ENCODE data around the gene BHLHA15.
"Not testable (repeated sequence)": the region's sequence is repeated elsewhere in the genome, so short reads cannot be mapped to it uniquely, and the experiment has no call there.

Gene BHLHA15

DNA sequence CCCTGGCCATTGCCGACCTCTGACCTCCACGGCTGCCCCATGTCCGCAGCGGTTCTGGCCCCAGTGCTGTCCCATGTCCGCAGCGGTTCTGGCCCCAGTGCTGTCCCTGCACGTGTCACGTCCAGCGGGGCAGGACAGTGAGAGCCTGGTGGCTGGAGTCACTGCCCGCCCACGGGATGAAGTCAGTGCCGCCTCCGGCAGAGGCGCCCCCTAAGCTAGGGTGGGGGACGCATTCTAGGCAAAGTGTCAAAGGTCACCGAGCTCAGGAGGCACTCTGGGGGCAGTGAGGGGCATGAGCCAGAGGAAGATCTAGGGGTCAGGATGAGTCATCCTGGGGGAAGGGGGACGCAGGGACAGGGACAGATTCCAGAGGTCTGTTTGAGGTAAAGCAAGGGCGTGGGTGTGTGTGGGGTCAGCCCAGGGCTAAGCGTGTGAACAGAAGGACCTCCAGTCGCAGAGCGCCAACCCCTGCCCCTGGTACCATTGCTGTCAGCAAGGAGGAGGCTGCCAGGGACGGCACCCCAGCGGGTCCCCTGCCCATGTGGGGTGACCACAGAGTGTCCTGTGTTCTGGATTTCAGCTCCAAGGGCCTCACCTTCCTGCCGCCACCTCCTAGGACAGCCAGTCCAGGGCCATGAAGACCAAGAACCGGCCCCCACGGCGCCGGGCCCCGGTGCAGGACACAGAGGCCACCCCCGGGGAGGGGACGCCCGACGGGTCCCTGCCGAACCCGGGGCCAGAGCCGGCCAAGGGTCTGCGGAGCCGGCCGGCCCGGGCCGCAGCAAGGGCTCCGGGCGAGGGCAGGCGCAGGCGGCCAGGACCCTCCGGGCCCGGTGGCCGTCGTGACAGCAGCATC, 665 bp downstream of the BHLHA15 start:
- DNase-seq: no peak

DNA sequence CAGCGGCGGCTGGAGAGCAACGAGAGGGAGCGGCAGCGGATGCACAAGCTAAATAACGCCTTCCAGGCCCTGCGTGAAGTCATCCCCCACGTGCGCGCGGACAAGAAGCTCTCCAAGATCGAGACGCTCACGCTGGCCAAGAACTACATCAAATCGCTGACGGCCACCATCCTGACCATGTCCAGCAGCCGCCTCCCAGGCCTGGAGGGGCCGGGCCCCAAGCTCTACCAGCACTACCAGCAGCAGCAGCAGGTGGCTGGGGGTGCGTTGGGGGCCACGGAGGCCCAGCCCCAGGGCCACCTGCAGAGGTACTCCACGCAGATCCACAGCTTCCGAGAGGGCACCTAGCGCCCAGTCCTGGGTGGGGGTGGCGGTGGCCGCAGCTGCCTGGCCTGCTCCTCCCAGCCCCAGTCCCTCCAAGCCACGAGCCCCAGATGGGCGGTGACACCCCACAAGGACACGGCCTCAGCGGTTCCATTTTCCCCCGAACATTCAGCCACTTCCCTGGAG, 1.3 kb downstream of the BHLHA15 start:
- no peak for DNase-seq

DNA sequence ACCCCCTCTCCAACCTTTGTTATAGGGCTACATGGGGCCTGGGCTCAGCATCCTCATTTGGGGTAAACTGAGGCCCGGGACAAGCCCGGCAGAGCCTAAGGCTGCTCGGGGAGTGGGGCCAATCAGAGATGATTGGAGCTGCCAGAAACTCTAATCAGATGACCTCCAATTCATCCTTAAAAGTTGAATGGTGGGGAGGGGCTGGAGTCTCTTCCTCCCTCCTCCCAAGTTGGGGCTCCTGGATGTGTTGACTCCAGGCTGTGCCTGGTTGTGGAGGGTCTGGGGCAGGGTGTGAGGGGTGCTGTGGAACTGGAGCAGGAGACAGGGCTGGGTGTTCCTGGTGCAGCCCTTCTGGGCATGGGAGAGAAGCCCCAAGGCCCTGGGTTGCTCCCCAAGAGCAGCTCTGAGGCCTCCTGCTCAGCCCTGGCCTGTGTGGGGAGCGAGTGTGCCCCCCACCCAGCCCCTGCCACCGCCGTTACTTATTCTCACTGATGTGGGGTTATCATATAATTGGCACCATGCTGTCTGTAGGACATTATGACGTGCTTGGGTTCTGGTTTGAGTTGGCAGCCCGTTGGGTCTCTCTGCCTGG, 2.2 kb downstream of the BHLHA15 start:
- no peak for DNase-seq

DNA sequence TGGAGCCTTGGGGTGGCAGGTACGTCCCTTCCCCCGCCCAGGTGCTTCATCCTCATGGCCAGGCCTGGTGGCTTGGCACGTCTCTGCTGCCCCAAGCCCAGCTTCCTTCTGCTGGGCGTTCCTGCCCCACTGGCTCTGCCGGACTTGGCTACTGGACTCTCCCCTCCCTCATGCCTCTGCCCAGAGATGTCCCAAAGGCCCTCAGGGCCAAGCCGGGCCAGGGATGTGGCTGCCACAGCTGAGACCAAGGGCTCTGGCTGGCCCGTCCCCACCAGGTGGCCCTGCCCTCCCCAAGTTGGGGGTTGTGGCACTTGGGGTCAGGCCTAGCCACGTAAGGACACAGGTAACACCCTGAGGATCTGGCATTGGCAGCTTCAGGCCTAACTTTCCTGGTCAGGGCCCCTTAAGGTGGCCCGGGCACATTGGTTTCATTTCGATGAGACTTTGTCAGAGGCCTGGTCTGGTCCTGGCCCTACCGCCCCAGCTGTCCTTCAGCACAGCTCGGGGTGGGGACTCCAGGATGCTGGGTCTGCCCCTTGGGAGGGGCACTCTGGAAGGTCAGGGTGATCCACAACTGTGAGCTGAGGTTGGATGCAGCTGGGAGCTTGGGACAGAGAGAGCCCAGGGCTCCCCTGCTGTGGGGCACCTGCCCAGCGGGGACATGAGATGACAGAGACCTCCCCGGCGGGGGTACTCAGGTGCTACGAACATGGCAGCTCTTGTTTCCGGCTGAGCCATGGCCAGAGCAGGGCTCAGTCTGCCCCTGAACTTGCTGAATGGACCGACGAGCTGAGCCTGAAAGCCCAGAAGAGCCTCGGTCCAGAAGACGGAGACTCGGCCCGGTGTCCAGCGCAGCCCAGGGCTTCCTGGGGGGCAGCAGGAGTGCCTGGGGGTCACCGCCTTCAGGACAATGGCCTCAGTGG, 2.9 kb downstream of the BHLHA15 start:
- DNase-seq: no peak

DNA sequence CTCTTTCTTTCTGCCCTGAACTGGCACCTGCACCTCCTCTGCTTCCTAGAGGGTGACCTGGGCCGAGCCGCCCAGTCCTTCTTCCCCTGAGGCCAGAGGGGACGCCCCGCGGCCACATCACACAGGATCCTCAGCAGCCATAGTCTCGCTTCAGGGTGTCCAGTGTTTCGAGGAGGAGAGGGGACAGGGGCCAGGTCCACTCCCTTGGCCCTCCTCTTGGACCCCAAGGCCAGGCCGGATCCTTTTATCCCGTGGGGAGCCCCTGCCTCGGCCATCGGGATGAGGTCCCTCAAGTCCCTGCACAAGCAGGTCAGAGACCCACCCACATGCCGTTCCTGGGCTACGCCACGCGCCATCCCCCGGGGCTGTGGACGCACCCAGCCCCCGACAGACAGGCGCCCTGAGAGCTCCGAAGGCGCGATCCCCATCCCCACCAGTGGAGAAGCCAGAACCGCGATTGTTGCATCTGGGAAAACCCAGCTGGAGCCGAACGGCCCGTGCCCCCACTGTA, 3.6 kb downstream of the BHLHA15 start:
- DNase-seq: no peak

DNA sequence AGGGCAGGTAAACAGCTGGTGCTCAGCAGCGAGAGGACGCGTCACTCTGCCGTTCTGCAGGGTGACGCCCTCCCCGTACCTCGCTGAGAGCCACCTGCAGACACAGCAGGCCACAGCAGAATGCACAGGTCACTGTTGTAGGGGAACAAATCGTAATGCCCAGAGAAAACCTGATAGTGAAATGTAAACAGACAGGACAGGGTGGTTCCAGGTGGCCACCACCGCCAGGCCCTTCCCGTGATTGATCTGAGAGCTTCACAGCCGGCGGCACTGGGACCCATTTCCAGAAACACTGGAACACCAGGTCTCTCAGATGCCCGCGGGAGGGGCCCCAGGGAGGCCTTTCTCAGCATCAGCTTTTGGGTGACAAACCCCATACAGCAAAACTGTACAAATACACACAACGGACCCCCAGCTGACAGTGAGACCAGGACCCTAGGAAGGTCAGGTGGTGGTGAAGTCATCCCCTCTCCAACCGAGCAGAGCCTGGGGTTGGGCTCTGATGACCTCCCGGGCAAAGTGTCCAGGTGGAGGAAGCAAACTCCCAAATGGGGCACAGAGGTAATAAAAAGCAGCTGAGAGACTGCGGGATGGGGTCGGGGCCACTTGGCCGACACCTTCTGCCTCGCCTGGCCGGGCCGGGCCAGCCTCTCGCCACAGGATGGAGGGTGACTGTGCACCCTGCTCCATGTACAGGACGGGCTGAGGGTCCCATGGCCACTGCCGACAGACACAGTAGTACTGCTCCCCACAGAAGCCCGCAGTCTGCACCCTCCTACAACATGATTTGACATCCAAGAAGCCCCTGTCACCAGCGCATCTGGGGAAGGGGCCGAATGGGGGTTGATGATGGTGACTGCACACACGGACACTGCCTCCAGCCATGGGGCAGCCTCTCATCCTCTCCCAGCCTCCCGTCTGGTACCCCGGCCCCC, 4.6 kb downstream of the BHLHA15 start:
- no peak for DNase-seq

DNA sequence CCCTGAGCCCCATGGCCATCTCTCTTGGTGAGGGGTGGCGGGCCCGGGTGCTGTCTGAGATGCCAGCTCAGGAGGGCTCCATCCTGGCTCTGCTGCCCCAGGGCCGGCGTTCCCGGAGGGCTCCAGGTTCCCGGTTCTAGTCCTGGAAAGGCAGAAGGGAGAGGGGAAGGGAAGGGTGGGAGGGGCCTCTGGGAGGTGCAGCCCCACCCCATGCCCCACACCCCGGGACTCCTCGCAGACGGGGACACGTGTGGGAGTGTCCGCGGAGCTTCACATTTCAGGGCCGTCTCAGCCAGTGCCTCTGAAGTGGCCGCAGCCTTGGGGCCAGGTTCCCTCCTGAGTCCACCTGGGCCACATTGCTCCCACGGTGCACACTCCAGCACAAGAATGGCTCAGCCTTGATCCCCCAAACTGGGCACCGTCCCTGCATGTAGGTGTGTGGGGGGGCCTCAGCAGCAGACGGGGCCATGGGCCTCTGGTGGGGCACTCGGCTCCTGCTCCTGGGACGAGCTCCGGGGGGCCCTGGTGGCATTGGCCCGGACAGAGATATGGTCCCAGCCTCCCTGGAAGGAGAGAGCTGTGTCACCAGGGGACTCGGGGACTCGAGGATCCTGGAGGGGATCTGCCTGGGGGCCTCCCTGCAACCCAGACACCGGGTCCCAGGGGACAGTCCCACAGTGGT, 5.8 kb downstream of the BHLHA15 start:
- DNase-seq: no peak

DNA sequence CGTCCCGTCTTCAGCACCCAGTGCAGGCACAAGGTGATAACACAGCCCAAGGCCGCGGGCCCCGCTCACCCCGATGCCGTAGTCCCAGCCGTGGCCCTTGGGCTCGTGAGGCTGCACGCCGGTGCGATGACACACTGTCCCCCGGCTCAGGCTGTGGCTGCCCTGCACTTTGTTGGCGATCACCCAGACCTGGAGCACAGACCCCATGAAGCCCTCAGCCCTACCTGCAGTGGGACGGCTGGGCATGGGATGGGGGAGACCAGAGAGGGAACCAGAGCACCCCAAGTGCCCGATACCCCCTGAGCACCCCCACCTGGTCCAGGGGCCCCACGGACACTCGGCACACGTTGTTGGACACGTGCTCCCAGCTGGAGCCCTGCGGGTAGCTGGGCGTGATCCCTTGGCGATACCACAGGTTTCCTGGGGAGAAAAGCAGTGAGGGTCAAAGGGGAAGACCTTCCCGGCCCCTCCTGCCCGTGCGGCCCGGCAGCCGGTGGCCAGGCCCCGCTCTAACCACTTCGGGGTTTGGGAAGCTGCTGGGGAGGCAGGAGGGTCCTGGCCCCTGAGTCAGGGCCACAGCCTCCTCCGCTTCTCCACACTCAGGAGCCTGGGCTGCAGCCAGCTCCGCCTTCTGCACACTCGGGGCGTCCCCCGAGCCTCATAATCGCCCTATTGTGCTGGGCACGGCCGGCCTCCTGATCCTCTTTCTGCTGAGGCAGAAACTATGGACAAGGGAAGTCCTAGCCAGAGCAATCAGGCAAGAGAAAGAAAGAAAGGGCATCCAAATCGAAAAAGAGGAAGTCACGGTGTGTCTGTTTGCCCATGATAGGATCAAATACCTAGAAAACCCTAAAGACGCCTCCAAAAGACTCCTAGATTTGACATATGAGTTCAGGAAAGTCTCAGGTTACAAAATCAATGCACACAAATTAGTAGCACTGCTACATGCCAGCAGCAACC, 6.7 kb downstream of the BHLHA15 start:
- no peak for DNase-seq

DNA sequence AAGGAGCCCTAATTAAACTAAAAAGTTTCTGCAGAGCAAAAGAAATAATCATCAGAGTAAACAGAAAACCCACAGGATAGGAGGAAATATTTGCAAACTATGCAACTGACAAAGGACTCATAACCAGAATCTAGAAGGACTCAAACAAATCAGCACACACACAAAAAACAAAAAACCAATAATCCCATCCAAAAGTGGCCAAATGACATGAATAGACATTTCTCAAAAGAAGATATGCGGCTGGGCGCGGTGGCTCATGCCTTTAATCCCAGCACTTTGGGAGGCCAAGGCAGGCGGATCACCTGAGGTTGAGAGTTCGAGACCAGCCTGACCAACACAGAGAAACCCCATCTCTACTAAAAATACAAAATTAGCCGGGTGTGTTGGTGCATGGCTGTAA, 8.1 kb downstream of the BHLHA15 start:
- DNase-seq: not testable (repeated sequence)

DNA sequence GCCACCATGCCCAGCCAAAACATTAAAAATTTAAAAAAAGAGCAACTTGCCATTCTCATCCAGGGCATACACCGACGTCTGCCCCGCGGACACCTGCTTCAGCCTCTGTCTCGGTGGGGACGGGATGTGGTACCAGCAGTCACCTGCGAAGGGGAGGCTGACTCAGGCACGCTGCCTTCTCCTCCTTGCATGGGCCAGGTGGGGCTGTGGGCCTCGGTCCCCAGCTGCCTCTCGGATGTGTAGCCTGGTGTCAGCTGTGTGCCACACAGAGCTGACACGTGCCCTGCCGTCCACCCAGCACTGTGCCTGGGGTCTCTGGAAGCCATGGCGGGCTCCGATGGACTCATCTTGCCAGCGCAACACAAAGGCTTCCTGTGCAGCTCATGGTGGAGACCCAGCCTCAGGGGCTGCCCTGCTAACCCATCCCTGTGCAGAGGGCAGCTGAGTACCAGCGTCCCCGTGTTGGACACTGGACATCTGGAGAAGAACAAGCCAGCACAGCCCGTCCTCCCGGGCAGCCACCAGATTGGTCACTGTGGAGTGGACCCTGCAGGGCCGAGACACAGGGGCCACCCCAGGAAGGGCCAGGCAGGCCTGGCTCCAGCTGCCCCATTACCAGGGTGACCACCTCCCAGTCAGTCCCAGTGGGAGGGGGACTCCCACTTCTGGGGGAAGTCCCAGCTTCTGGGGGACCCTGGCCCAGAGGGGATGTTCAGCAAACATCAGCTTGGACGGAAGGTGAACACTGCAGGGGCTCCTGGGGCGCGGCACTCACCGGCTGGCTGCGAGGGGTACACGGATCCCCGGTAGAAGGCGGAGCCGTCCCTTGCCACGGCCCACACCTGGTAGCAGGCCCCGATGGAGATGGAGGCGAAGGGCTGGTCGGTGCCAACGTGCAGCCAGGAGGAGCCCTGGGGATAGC, 10.6 kb downstream of the BHLHA15 start:
- DNase-seq: no peak

DNA sequence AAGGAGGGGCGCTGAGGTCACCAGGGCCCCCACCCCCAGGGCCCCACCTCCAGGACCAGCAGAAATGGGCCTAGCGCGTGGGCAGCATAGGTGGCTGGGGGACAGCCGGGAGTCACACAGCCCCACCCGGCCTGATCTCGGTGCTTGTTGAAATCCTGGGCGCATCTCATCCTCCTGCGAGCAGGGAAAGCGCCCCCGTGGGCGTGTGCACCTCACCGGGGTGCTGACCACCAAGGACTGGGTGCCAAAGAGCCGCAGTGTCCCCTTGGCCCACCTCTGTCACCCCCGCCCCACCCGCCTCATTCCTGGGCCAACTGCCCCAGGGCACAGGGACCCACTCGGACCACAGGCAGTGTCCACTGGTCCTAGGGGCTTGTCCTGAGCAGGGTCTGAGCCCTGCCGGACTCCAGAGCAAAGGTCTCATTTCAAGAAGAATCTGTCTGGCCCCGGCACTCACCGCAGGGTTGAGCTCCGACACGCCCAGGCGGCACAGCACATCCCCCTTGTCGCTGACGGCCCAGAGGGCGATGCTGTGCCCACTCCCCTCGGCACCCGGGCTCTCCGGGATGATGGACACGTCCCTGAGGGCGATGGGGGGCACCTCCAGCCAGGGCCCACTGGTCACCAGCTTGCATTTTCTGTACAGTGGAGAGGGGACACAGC, 11.4 kb downstream of the BHLHA15 start:
- no peak for DNase-seq

DNA sequence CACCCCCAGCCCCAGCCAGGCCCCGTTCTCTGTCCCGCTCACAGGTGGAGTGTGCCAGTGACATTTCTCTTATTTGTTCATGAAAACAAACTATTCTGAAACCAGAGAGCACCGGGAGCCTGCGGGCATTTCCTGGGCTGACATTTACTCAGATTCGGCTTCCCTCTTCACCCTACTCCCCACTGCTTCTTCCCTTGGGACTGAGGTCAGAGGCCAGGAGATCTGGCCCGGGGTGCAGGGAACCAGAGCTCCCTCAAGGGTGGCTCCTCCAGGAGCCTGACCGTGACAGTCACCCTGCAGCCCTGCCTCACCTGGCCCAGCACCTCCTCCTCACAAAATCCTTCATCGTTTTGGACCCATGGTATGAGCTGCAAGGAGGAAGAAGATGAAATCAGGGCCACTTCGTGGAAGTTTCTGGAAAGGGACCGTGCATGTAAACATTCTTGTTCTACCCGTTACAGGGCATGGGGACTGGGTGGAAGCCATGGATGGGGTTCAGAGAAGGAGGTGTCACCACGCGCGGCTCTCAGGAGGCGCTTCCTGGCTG, 12.2 kb downstream of the BHLHA15 start:
- no peak for DNase-seq

DNA sequence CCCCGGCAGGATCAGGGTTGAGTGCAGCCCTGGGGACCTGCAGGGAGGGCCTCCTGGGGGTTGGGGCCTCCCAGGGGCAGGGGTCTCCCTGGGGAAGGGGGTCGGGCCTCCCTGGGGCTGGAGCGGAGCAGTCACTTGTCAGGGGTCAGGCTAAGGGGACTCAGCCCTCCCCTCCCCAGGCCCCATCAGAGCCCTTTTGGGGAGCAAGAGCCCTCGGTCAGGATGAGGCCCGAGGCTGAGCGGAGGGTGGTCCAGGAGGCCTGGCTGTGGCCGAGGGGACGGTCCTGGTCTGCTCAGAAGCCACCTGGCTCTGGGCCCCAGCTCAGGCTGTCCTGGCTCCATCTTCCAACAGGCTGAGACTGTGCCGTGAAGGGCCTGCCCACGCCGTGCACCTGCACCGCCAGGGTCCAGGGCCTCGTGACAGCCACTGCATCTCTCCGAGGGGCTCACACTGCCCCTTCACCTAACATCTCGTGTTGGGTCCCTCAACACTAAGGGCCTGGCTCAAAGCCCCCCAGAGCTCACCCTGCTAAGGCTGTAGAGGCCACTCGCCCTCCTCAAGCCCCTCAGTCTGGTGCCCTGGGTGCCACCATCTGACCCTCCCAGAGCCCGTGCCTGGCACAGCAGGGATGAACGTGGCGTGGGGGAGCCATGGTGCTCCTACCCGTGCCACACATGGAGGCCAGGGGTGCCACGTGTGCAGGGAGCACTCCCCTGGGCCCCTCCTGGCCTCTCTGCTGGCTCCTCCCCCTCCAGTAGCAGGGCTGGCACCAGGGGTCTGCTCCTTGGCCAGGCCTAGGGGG, 12.9 kb downstream of the BHLHA15 start:
- no peak for DNase-seq

DNA sequence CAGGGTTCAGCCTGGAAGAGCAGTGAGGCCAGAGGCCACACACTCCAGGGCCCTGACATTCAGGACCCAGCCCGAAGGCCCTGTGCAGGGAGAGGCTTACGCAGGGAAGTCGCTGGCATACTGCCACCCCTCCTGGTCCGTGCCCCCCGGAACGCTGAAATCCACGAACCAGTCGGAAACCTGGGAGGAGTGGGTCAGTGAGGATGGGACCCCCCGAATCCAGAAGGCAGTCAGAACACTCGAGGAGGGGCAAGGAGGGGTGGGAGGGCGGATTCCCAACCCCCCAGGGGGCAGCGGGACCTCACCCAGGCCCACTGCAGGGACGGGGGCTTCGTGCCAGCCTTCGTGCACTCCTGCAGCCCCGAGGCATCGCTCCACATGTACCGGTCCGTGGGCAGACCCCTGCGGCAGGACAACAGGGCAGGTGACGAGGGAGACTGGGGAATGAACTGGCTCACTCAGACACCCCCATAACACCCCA, 13.5 kb downstream of the BHLHA15 start:
- DNase-seq: no peak

DNA sequence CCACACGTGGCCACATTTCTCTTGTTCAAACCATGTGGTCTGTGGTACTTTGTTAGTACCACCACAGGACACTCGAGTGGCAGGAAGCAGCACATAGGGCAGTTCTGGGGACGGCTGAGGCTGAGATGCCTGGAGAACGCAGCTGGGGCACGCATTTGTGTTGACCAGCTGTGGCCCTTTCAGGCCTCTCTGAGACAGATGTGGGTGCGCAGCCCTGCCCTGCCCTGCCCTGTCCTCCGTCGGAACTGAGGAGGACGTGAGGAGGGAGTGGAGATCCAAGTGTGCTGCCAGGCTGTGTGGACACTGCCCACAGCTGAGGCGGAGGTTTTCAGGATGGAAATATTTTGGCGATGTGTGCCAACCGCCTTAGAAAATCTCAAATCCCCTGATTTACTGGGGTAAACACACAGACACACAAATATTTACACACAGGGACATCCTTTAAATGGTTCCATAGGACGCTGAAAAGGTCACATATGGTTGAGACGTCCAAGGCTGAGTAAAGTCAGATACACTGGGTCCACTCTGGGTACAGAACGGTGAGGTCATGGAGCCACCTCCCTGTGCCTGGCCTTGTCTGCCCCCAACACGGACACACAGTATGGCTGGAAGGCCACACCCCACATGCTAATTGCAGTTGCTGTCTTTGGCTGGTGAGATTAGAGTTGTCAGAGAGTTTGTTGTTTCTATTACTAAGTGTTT, 14.8 kb downstream of the BHLHA15 start:
- no peak for DNase-seq

DNA sequence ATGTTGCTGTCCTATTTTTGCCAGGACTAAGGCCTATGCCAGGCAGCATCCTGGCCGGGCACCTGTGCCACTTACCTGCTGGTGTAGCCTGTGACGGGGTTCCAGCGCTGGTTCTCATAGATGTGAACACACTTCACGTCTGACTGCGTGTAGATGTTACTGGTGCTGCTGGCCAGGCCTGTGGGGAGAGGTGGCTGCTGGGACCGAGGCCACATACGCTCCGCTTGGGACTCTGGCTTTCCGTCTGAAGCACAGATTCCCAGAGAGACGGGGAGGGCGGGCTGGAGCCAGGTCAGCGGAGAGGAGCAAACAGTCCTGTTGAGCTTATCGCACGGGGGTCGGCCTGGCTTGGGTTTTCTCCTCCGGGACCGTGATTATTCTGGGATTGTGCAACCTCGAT, 16.7 kb downstream of the BHLHA15 start:
- DNase-seq: no peak
